Activated T-helper 17 cell treated with anti-CD3 and anti-CD28 coated beads, Interleukin-2, amount 50 U/mL, for 72 hours (primary cell): ENCODE measurements around the gene CABLES2. TPM values are rescaled to one million over a fixed set of nuclear protein-coding genes. Genes with fewer than 3 reads are reported as not detected.

Experiments used
- ATAC-seq: fragments of 150-1000 bp; cut with Tn5 transposase; replicated peaks from 2 replicates; pipeline ENCODE4 v1.10.0; 2021; ENCODE audit warnings: mild to moderate bottlenecking, moderate library complexity
- H3K27ac Mint-ChIP-seq: one replicate; pipeline ENCODE4 v1.8.0; 2022; ENCODE audit warnings: mixed read lengths
- H3K27me3 Mint-ChIP-seq: one replicate; pipeline ENCODE4 v1.8.0; 2022; ENCODE audit warnings: mixed read lengths
- H3K36me3 Mint-ChIP-seq: one replicate; pipeline ENCODE4 v1.8.0; 2022; ENCODE audit warnings: low read depth, mild to moderate bottlenecking, mixed read lengths
- H3K4me1 Mint-ChIP-seq: one replicate; pipeline ENCODE4 v1.8.0; 2022; ENCODE audit warnings: mixed read lengths
- H3K4me3 Mint-ChIP-seq: one replicate; pipeline ENCODE4 v1.8.0; 2022; ENCODE audit warnings: mild to moderate bottlenecking, mixed read lengths
- H3K9me3 Mint-ChIP-seq: one replicate; pipeline ENCODE4 v1.8.0; 2022; ENCODE audit warnings: mixed read lengths
- total RNA-seq, 2 donors: library from RNA; stranded (reverse); gene quantifications; one replicate each; pipeline ENCODE4 v1.2.3, GENCODE V29; 2022

Gene CABLES2
- total RNA-seq, 2 donors from 2014 or later, result 6.8 to 6.9 TPM

DNA sequence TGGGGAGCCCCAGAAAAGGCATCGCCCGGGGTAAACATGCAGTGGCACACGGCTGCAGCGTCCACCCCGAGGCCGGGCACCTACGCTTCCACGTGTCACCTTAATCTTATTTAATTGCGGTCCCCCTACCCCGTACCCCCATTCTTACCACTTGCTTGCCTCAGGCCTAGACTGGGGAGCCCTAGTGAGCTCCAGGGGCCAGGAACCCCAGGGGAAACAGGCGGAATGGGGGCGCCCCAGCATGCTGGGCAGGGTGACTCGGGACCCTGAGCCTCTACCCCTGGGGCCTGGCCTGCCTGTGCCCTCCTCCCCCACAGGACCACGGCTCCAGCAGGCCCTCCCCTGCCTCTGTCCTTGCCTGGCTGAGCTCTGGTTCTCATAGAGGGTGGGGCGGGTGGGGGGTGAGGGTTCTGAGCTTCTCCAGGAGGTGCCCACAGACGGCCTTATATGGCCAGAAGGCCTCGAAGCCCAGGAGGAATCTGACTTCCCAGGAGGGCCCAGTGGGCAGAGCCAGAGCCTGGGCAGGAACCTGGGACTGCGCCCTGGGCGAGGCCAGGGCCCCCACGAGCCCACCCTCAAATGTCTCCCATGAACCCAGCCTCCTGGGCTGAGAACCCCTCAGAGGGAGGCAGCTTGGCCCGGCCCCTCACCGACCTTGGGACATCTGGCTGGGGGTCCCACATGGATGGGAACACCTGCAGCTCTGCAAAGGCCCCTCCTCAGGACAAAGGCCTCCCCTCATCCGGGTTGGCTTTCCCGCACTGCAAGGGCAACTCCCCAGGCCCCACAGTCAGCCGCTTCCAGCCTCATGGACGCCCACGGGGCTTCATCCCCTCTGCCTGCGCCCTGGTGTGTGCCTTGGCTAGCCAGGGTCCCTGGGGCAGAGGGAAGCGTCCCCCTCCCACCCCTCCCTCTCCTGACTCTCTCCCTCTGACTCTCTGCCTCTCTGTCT, 34.8 kb downstream of the CABLES2 start:
- no peak overlapping the region for H3K4me3 Mint-ChIP-seq
- H3K27ac Mint-ChIP-seq, result no peak overlapping the region
- H3K36me3 Mint-ChIP-seq, result no peaks in the 10 kb centered on the region
- no peaks in the 10 kb centered on the region for H3K9me3 Mint-ChIP-seq
- H3K27me3 Mint-ChIP-seq, result peaks cover 18% of the 10 kb centered on the region
- no peak for ATAC-seq
- peaks cover 6% of the 10 kb centered on the region for H3K4me1 Mint-ChIP-seq

DNA sequence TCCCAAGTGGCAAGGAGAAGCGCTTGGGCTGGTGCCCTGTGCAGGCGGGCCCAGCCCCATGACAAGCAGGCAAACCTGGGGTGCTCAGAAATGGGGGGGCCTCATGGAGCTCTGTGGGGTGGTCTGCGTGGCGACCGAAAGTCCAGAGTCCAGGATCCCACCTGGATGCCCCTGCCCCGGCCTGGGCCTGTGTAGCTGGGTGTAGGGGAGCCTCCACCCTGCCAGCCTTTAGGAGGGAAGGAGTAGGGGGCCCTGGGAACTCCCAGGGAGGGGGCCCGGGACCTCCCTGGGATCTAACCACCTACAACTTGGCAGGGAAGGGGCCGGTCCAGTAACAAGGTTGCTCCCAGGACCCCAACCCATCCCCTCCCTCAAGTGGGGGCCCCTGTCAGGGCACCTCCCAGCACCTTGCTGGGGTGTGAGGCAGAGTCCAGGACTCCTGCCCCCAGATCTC, 35.5 kb downstream of the CABLES2 start:
- ATAC-seq, result no peak
- no peaks in the 10 kb centered on the region for H3K9me3 Mint-ChIP-seq
- H3K27me3 Mint-ChIP-seq, result peaks cover 18% of the 10 kb centered on the region
- H3K36me3 Mint-ChIP-seq, result no peaks in the 10 kb centered on the region
- H3K27ac Mint-ChIP-seq, result no peak overlapping the region
- H3K4me1 Mint-ChIP-seq, result peaks cover 6% of the 10 kb centered on the region
- H3K4me3 Mint-ChIP-seq, result no peak overlapping the region

DNA sequence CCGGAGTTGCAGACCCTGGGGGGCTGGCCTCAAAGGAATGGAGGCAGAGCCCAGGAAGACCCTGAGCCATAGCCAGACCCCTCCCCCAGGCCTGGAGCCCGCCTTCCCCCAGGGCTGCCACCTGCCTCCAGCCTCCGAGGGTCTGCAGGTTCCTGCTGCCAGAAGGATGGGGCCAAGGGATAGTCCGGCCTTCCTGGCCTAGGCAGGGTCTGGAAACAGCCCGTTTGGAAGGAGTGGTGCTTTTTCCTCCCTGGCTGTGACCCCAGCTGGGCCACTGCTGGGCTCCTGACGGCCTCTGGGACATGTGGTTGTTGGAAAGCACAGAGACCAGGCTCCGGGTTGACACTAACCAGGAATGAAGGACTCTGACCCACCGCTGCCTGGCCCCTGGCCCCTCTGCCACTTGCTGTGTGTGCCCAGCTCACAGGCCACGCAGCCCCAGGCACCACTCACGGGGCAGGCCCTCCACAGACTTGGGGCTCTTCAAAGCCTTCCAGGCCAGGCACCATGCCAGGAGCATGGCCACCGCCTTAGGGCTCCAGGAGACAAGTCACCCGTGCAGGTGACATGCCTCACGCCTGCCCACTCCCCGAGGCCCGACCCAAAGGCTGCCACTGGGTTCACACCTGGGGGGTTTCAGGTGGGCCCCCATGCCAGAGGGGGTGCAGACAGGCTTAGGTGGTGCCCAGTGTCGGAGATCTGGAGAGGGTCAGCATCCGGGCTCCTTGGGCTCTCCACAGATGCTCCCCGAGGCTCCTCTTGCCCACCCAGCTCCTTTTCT, 36.1 kb downstream of the CABLES2 start:
- H3K36me3 Mint-ChIP-seq, result no peaks in the 10 kb centered on the region
- peaks cover 18% of the 10 kb centered on the region for H3K27me3 Mint-ChIP-seq
- H3K9me3 Mint-ChIP-seq, result no peaks in the 10 kb centered on the region
- no peak overlapping the region for H3K27ac Mint-ChIP-seq
- H3K4me3 Mint-ChIP-seq, result no peak overlapping the region
- peaks cover 6% of the 10 kb centered on the region for H3K4me1 Mint-ChIP-seq
- no peak for ATAC-seq

DNA sequence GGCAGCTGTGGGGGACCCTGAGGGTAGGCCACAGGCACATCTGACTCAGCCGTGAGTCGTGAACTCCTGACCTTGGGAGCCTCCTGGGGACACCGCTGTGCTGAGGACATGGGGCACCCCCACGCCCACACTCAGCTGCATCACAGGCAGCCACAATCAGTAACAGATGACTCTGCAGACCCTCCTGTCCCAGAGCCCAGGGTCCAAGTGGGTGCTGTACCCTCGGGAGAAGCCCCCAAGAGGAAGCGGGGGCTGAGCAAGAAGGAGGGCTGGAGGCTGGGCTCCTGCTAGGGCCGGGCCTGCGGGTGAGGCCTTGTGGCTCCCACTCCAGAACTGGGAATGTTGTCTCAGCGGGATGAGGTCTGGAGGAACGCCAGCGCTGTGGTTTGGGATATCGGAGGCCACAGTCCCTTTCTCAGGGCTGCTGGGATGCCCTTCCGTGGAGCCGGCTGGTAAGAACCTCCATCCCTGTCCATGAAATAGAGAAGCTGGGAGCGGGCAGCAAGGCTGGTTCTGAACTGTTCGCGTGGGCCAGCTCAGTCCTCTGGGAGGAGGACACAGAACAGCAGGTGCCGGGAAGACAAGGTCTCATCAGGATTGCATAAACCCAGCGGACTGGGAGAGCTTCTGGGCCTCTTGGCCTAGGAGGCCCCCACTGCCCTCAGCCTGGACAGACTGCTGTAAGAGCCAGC, 36.8 kb downstream of the CABLES2 start:
- peaks cover 20% of the 10 kb centered on the region for H3K27me3 Mint-ChIP-seq
- peak; percentile 63 for ATAC-seq
- no peaks in the 10 kb centered on the region for H3K9me3 Mint-ChIP-seq
- peaks cover 6% of the 10 kb centered on the region for H3K4me1 Mint-ChIP-seq
- no peak overlapping the region for H3K27ac Mint-ChIP-seq
- H3K36me3 Mint-ChIP-seq, result no peaks in the 10 kb centered on the region
- no peak overlapping the region for H3K4me3 Mint-ChIP-seq

DNA sequence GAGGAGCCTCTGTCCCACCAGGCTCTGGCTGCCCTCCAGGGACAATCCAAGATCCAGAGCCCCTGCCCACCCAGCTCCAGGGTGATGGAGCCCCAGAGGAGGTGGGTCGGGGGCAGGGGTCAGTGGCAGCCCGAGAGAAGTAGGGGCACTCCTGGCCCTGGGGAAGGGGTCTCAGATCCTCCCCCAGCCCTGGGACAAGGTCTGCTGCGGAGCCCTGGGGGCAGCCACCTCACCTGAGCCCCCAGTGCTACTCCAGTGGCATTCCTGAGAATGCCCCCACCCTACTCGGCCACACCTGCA, 37.3 kb downstream of the CABLES2 start:
- no peak overlapping the region for H3K27ac Mint-ChIP-seq
- H3K27me3 Mint-ChIP-seq, result peaks cover 25% of the 10 kb centered on the region
- no peaks in the 10 kb centered on the region for H3K36me3 Mint-ChIP-seq
- no peak overlapping the region for H3K4me3 Mint-ChIP-seq
- ATAC-seq, result no peak
- H3K9me3 Mint-ChIP-seq, result no peaks in the 10 kb centered on the region
- peaks cover 6% of the 10 kb centered on the region for H3K4me1 Mint-ChIP-seq

DNA sequence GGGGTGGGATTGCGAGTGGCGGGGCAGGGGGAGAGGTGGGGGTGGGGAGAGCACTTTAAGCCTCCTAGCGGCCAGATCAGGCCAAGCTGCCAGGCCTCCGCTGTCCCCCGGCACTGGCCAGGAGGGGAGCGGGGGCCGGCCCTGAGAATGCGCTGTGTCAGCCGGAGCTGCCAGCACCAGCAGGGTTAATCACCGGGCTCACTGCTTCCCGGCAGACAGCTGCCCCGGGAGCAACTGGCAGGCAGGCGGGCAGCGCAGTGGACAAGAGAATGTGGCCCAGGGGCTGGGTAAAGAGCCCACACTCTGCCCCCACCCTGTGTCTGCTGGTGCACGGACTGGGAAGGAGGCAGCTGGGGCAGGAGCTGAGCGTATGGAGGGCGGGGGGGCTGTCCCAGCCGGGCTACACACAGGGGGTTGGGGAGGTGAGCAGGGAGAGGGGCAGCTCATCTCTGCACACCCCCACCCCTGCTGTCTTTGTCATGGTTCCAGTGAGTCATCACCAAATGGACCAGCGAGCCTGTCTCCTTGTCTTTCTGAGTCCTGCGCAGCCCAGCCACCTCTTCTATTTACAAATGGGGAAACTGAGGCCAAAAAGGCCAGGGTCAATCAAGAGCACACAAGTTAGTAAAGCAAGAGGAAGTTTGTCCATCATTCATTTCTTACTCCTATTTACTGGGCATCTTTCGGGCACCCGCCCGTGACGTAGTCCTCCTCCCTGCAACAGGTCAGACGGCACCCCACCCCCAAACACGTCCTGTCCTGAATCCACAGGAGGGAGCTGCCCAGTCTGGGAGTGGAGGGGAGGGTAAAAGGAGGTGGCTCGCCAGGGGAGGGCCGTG, 37.9 kb downstream of the CABLES2 start:
- Mint-ChIP-seq H3K27me3 (peaks cover 24% of the 10 kb centered on the region), H3K9me3 (no peaks in the 10 kb centered on the region), H3K36me3 (no peaks in the 10 kb centered on the region), H3K4me3 (no peak overlapping the region), H3K27ac (no peak overlapping the region), H3K4me1 (peaks cover 6% of the 10 kb centered on the region)
- ATAC-seq, result no peak

DNA sequence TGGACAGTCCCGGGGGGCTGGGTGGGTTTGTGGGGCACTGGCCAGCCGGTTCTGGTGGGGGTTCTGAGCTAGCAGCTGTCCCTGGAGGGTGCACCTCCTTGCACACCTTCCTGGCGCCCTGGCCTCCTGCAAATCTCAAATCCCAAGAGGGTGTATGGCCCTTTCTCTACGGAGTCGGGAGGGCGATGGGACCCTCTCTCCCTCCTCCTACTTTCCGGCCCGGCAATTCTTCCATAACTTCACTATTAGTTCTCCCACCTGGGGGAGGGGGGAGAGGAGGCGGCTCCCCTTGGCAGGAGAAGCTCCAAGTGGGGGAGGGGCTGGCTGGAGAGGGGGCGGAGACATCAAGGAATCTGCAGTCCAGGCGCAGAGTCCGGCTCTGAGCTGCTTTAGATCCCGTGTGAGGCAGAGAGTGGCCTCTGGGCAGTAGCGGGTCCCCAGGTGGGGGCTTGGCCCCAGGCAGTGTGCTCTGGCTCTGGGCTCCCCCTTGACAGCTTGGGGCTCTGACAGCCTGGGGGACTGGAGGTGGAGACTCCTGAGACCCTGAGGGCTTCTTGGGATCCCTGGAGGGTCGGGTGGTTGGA, 38.6 kb downstream of the CABLES2 start:
- no peaks in the 10 kb centered on the region for H3K36me3 Mint-ChIP-seq
- peaks cover 6% of the 10 kb centered on the region for H3K4me1 Mint-ChIP-seq
- H3K4me3 Mint-ChIP-seq, result peak overlapping the region; percentile 59
- peaks cover 23% of the 10 kb centered on the region for H3K27me3 Mint-ChIP-seq
- H3K9me3 Mint-ChIP-seq, result no peaks in the 10 kb centered on the region
- ATAC-seq, result no peak
- no peak overlapping the region for H3K27ac Mint-ChIP-seq

DNA sequence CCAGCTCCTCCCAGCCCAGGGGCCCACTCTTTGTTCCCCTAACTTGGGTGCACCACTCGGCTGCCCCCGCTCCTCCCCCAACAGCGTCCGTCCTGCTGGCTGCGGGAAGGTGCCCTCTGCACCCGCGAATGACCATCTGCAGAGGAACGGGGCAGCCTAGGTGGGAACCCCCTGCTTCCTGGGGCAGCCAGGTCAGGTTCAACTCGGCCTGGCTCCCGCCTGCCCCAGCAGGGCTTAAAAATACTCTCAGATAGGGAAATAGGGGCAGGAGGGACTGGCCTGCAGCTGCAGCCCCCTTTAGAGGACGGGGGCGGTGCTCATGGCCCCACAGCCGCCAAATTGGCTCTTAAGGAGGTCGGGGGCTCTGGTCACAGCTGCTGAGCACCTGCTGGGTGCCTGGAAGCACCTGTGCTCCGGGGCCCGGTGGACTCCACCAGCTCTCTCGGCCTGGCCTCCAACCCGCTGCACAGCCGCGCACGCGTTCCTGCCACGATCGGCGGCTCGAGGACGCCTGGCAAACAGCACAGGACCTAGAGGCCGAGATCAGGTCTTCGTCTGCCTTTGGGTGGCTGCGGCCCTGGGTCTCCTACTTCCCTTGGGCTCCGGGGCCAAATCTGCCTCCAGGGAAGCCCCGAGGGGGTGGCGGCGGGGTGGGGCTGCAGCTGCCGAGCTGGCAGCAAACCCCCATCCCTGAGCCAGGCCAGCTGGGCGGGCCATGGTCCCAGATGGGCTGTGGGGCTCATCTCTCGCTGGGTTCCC, 39.3 kb downstream of the CABLES2 start:
- Mint-ChIP-seq H3K4me1 (peaks cover 2% of the 10 kb centered on the region), H3K27me3 (peaks cover 19% of the 10 kb centered on the region), H3K36me3 (no peaks in the 10 kb centered on the region), H3K9me3 (no peaks in the 10 kb centered on the region), H3K27ac (no peak overlapping the region), H3K4me3 (peak overlapping the region; percentile 59)
- no peak for ATAC-seq

DNA sequence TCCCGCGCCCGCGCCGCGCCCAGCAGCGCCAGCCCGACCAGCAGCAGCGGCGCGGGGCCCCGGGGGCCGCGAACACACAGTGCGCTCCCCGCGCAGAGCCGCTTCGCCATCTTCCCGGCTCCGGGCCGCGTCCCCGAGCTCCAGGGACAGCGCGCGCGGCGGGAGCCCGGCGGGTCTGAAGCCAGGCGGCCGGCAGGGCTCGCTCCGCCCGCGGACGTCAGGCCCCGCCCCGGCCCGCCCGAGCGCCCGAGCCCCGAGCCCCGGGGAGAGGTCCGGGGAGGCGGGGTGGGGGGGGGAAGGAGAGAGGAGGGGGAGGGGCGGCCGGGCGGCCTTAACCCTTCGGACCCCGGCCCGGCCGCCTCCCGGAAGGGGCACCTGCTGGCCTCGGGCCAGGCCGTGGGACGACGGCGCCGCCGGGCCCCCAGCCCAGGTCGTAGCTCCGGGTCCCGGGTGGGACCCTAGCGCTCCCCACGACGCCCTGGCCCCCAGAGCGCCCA, 39.9 kb downstream of the CABLES2 start, which contains the start of gene LAMA5:
Gene LAMA5 (minus strand): TSS at position 177 of the 497 bp plus-strand sequence. CDS start 67 bp downstream, at position 110.
- no peaks in the 10 kb centered on the region for H3K9me3 Mint-ChIP-seq
- peak; percentile 46 for ATAC-seq
- H3K4me3 Mint-ChIP-seq, result peak within 1 kb of the TSS; percentile 59
- H3K27me3 Mint-ChIP-seq, result peaks cover 17% of the 10 kb centered on the region
- H3K4me1 Mint-ChIP-seq, result no peaks in the 10 kb centered on the region
- no peaks in the 10 kb centered on the region for H3K36me3 Mint-ChIP-seq
- H3K27ac Mint-ChIP-seq, result no peak within 1 kb of the TSS

DNA sequence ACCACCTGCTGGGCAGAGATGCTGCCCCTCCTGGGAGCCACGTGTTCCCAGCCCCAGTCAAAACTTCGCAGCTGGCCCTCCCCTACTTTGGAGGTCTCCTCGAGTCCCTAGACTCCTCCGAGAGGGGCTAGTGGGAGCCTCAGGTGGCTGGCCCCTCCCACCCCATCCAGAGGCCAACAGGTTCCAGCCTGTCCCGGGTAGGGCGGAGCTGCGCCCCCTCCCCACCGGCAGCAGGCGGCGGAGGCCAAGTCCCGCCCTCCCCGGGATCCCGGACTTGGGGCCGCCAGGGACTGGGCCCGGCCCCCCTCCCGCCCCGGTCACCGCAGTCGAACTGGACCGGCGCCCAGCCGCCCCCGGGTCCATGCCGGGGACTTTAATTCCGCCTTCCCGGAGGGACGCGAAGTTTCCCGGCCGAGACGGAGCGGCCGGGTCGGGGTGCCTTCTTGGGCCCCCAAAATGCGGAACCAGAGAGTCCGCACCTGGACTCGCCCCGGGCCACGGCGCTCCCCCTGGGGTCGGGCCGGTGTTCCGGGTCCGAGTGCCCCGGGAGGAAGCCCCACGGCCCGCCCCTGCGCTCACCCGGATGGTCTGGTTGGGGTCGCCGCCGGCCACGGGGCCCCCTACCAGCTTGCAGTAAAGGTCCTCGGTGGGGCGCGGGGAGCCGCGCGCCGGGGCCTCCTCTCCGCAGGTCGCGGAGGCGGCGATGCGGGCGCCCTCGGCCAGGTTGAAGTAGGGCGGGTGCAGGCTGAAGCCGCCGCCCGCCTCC, 40.5 kb downstream of the CABLES2 start:
- H3K4me1 Mint-ChIP-seq, result no peaks in the 10 kb centered on the region
- H3K36me3 Mint-ChIP-seq, result no peaks in the 10 kb centered on the region
- no peaks in the 10 kb centered on the region for H3K9me3 Mint-ChIP-seq
- H3K4me3 Mint-ChIP-seq, result no peak overlapping the region
- no peak overlapping the region for H3K27ac Mint-ChIP-seq
- peak; percentile 23 for ATAC-seq
- peaks cover 17% of the 10 kb centered on the region for H3K27me3 Mint-ChIP-seq

DNA sequence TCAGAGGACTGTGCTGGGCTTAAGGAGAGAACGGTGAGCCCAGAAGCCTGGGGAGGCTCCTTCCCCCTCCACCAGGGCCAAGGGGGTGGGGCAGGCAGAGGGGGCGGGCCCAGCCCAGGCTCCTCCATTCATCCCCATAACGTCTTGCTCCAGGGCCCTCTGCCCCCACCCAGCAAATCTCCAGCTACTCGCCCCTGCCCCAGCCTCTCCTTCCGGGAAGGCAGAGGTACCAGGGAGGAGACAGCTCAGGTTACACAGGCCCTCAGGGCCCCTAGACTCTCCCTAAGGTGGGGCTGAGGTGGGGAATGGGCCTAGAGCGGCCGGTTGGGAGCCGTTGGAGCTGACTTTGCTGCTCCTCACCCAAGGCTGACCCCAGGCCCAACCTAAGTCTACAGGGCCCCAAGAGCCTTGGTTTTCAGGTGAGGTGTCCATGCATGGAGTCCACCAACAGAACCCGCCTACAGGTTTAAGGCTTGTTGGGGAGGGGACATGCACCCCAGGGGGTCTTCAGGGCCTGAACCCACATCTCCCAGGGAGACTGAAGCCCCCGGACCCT, 41.2 kb downstream of the CABLES2 start:
- H3K27me3 Mint-ChIP-seq, result peaks cover 17% of the 10 kb centered on the region
- no peak overlapping the region for H3K27ac Mint-ChIP-seq
- no peaks in the 10 kb centered on the region for H3K9me3 Mint-ChIP-seq
- no peaks in the 10 kb centered on the region for H3K36me3 Mint-ChIP-seq
- ATAC-seq, result no peak
- H3K4me1 Mint-ChIP-seq, result no peaks in the 10 kb centered on the region
- H3K4me3 Mint-ChIP-seq, result no peak overlapping the region
